ENCODE data around the gene GRK4. TPM values are rescaled to one million over a fixed set of nuclear protein-coding genes. Genes with fewer than 3 reads are reported as not detected.

Gene GRK4
- total RNA-seq, 1 donor from 2014 or later: 9.0 TPM

GRCh38 chr4:3021627-3022026, 58.3 kb downstream of the GRK4 start:
- H3K4me3 ChIP-seq: no peak overlapping the region
- H3K4me1 ChIP-seq: no peaks in the 10 kb centered on the region
- no peaks in the 10 kb centered on the region for H3K27me3 ChIP-seq (ENCODE audit: low read depth)
- H3K27ac ChIP-seq (replicated peaks): no peak overlapping the region
- intact Hi-C loops (cut with micrococcal nuclease): no loop called here
- TF ChIP-seq CTCF (IDR thresholded peaks at IDR 0.05; ENCODE audit: borderline replicate concordance): no peak
- no peaks in the 10 kb centered on the region for H3K36me3 ChIP-seq
- H3K9me3 ChIP-seq (replicated peaks): no peaks in the 10 kb centered on the region
- no peak for DNase-seq

GRCh38 chr4:3022112-3022511, 58.7 kb downstream of the GRK4 start:
- H3K9me3 ChIP-seq (replicated peaks): no peaks in the 10 kb centered on the region
- no peaks in the 10 kb centered on the region for H3K27me3 ChIP-seq (ENCODE audit: low read depth)
- no peak for DNase-seq
- no peak for TF ChIP-seq CTCF (IDR thresholded peaks at IDR 0.05; ENCODE audit: borderline replicate concordance)
- intact Hi-C loops (cut with micrococcal nuclease): no loop called here
- no peak overlapping the region for H3K27ac ChIP-seq (replicated peaks)
- H3K36me3 ChIP-seq: no peaks in the 10 kb centered on the region
- no peaks in the 10 kb centered on the region for H3K4me1 ChIP-seq
- H3K4me3 ChIP-seq: no peak overlapping the region

- Histone ChIP-seq H3K27ac (replicated peaks) (no peak overlapping the region), H3K4me1 (no peaks in the 10 kb centered on the region), H3K4me3 (no peak overlapping the region), H3K9me3 (replicated peaks) (no peaks in the 10 kb centered on the region), H3K27me3 (ENCODE audit: low read depth) (no peaks in the 10 kb centered on the region), H3K36me3 (no peaks in the 10 kb centered on the region)
- no peak for TF ChIP-seq CTCF (IDR thresholded peaks at IDR 0.05; ENCODE audit: borderline replicate concordance)
- intact Hi-C loops (cut with micrococcal nuclease): no loop called here
- no peak for DNase-seq
Measured at GRCh38 chr4:3022651-3023050, 59.3 kb downstream of the GRK4 start.

- no peak overlapping the region for H3K4me3 ChIP-seq
- no peak overlapping the region for H3K27ac ChIP-seq (replicated peaks)
- H3K9me3 ChIP-seq (replicated peaks): no peaks in the 10 kb centered on the region
- intact Hi-C loops (cut with micrococcal nuclease): no loop called here
- H3K27me3 ChIP-seq (ENCODE audit: low read depth): no peaks in the 10 kb centered on the region
- H3K36me3 ChIP-seq: peaks cover 6% of the 10 kb centered on the region
- H3K4me1 ChIP-seq: no peaks in the 10 kb centered on the region
- no peak for DNase-seq
- TF ChIP-seq CTCF (IDR thresholded peaks at IDR 0.05; ENCODE audit: borderline replicate concordance): no peak
Measured at GRCh38 chr4:3025881-3026280, 62.5 kb downstream of the GRK4 start.

GRCh38 chr4:3026540-3026939, 63.2 kb downstream of the GRK4 start:
- no peaks in the 10 kb centered on the region for H3K9me3 ChIP-seq (replicated peaks)

More at GRCh38 chr4:3026540-3026939, 63.2 kb downstream of the GRK4 start:
- intact Hi-C loops (cut with micrococcal nuclease): no loop called here
- DNase-seq: no peak
- no peaks in the 10 kb centered on the region for H3K4me1 ChIP-seq
- H3K27me3 ChIP-seq (ENCODE audit: low read depth): no peaks in the 10 kb centered on the region
- no peak for TF ChIP-seq CTCF (IDR thresholded peaks at IDR 0.05; ENCODE audit: borderline replicate concordance)
- H3K4me3 ChIP-seq: no peak overlapping the region
- H3K36me3 ChIP-seq: peaks cover 6% of the 10 kb centered on the region
- no peak overlapping the region for H3K27ac ChIP-seq (replicated peaks)
